ENCODE data around the gene ASB15. TPM values are rescaled to one million over a fixed set of nuclear protein-coding genes. Genes with fewer than 3 reads are reported as not detected.

The ASB15 gene
- total RNA-seq, 4 donors from 2014 or later: not detected

DNA sequence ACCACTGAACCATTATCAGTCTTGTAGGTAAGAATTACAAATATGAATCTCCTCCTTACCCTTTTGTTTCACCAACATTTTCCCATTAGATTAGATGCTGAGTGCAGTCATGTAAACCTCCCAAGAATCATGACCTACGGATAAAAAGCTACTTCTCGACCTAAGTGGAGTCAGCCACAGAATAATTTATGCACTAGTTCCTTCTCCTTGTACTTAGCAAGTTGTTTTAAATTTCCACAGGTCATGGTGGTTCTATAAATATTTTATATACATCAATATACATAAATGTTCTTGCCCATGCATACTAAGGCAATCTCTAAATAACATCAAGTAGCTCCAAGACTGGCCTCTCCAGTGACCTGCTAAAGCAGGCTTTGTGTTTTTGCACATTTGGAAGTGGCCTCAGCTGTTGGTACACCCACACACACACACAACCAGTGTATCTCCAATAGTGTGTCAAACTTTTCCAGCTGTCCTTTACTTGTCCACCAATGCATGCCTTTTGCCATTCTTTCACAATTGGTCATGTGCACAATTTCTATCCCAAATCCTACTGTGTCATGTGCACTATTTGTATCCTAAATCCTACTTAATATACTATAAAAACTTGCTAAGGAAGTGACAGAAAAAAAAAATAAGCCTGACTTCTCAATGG is 75.6 kb downstream of the ASB15 start:
- DNase-seq (ENCODE audit: low spot score in 2 of 2): no peak
- peaks cover 0 to 25% (median 2%) of the 10 kb centered on the region in 4 donors for H3K4me1 ChIP-seq
- WGBS, 2 donors: 90 to 92% methylated on average over 2 of the region's 2 CpGs
- no peaks in the 10 kb centered on the region for H3K9me3 ChIP-seq
- no peaks in the 10 kb centered on the region for H3K27me3 ChIP-seq
- TF ChIP-seq EP300 (IDR thresholded peaks at IDR 0.05) (no peak), POLR2A (IDR thresholded peaks at IDR 0.05) (no peak)
- TF ChIP-seq, protein P1, sequence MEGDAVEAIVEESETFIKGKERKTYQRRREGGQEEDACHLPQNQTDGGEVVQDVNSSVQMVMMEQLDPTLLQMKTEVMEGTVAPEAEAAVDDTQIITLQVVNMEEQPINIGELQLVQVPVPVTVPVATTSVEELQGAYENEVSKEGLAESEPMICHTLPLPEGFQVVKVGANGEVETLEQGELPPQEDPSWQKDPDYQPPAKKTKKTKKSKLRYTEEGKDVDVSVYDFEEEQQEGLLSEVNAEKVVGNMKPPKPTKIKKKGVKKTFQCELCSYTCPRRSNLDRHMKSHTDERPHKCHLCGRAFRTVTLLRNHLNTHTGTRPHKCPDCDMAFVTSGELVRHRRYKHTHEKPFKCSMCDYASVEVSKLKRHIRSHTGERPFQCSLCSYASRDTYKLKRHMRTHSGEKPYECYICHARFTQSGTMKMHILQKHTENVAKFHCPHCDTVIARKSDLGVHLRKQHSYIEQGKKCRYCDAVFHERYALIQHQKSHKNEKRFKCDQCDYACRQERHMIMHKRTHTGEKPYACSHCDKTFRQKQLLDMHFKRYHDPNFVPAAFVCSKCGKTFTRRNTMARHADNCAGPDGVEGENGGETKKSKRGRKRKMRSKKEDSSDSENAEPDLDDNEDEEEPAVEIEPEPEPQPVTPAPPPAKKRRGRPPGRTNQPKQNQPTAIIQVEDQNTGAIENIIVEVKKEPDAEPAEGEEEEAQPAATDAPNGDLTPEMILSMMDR (IDR thresholded peaks at IDR 0.05): no peak
- no peak overlapping the region for H3K4me3 ChIP-seq
- peaks cover 0 to 7% (median 0%) of the 10 kb centered on the region in 3 donors for H3K36me3 ChIP-seq
- no peak overlapping the region for H3K27ac ChIP-seq

- no peaks in the 10 kb centered on the region for H3K9me3 ChIP-seq
- no peak for TF ChIP-seq EP300 (IDR thresholded peaks at IDR 0.05)
- TF ChIP-seq POLR2A (IDR thresholded peaks at IDR 0.05): no peak
- TF ChIP-seq, protein P1 (IDR thresholded peaks at IDR 0.05): no peak
- no peak overlapping the region for H3K4me3 ChIP-seq
- 88 to 90% methylated on average over 3 of the region's 3 CpGs for WGBS, 2 donors
- H3K27me3 ChIP-seq: no peaks in the 10 kb centered on the region
- H3K4me1 ChIP-seq: peaks cover 0 to 23% (median 0%) of the 10 kb centered on the region in 4 donors
- H3K27ac ChIP-seq: no peak overlapping the region
- peaks cover 0 to 18% (median 0%) of the 10 kb centered on the region in 3 donors for H3K36me3 ChIP-seq
- DNase-seq (ENCODE audit: low spot score in 2 of 2): no peak
These were observed 78.0 kb downstream of the ASB15 start for GRCh38 chr7:123679614-123680013.

DNA sequence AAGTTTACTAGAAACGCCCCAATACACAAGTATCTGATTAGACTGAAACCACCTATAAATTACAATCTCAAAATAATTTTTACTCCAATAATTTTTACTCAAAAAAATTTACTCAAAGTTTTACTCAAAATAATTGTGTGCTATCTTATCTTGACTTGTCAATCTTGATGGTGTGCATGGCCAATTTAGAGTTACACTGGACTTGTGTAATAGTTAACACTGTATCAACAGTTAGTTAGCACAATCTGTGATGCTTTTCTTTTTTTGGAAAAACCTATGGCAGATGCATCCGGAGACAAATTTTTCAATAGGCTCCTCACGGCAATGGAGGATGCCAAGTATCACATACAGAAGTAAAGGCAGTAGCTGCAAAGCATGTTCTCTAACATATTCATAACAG is 79.0 kb downstream of the ASB15 start:
- H3K36me3 ChIP-seq: peaks cover 0 to 24% (median 0%) of the 10 kb centered on the region in 3 donors

DNA sequence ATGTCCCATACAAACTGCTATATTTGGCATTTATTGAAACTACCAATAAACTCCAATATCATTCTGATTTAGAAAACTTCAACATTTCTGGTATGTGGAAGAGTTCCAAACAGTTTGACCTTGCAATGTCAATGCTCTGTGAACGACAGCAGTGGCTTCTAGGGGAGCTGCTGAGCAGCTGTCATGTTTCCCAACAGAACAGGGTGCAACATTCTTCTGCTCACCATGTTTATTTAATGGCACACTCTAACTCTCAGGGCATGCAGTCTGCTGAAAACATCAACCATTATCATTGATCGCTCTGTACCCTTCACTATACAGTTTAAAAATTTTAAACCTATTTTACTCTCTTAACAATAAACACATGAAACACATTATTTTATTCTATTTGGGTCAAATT is 79.9 kb downstream of the ASB15 start:
- H3K27me3 ChIP-seq: no peaks in the 10 kb centered on the region
- no peak for DNase-seq (ENCODE audit: low spot score in 2 of 2)
- no peak for TF ChIP-seq POLR2A (IDR thresholded peaks at IDR 0.05)
- TF ChIP-seq EP300 (IDR thresholded peaks at IDR 0.05): no peak
- TF ChIP-seq, protein P1 (IDR thresholded peaks at IDR 0.05): no peak
- H3K4me1 ChIP-seq: peaks cover 0 to 13% (median 0%) of the 10 kb centered on the region in 4 donors
- H3K9me3 ChIP-seq: no peaks in the 10 kb centered on the region
- H3K36me3 ChIP-seq: peaks cover 0 to 26% (median 0%) of the 10 kb centered on the region in 3 donors
- no peak overlapping the region for H3K27ac ChIP-seq
- WGBS, 2 donors: 40 to 42% methylated on average over 2 of the region's 2 CpGs
- no peak overlapping the region for H3K4me3 ChIP-seq

More for the DNA sequence above, 79.0 kb downstream of the ASB15 start:
- peaks cover 0 to 13% (median 0%) of the 10 kb centered on the region in 4 donors for H3K4me1 ChIP-seq
- no peak overlapping the region for H3K4me3 ChIP-seq
- 92 to 98% methylated on average over 3 of the region's 3 CpGs for WGBS, 2 donors
- no peak overlapping the region for H3K27ac ChIP-seq
- no peaks in the 10 kb centered on the region for H3K27me3 ChIP-seq
- TF ChIP-seq, protein P1 (IDR thresholded peaks at IDR 0.05): no peak
- TF ChIP-seq POLR2A (IDR thresholded peaks at IDR 0.05) (no peak), EP300 (IDR thresholded peaks at IDR 0.05) (no peak)
- no peak for DNase-seq (ENCODE audit: low spot score in 2 of 2)
- no peaks in the 10 kb centered on the region for H3K9me3 ChIP-seq

DNA sequence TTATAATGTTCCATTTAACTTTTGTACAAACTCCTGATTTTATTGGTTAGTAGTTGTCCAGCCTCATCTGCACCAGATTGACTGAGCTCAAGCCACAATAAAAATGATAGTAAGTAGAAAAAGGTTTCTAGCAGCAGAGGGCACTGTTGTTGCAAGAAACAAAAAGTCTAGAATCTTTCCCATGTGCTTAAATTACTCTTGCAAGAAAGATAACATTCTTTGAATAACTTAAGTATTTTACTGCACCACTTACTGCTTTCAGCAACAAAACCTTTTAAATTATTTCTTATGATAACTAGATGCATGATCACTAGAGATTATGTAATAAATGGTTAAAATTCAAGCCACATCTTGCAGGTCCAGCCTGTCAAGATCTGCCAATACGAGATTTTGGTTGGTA is 81.1 kb downstream of the ASB15 start:
- Histone ChIP-seq H3K9me3 (no peaks in the 10 kb centered on the region), H3K36me3 (peaks cover 0 to 36% (median 0%) of the 10 kb centered on the region in 3 donors), H3K27me3 (no peaks in the 10 kb centered on the region), H3K27ac (no peak overlapping the region), H3K4me3 (no peak overlapping the region), H3K4me1 (peaks cover 0 to 13% (median 0%) of the 10 kb centered on the region in 4 donors)
- DNase-seq (ENCODE audit: low spot score in 2 of 2): peak in 1 of 2 donors; percentile 59
- WGBS, 2 donors: 74 to 86% methylated on average over 1 of the region's 1 CpG
- TF ChIP-seq, protein P1 (IDR thresholded peaks at IDR 0.05): peak; percentile 33 to 60 (median 46)
- TF ChIP-seq POLR2A (IDR thresholded peaks at IDR 0.05): no peak
